Ascending aorta (tissue), 2 donors: ENCODE measurements around the gene PPBP. TPM values are rescaled to one million over a fixed set of nuclear protein-coding genes. Genes with fewer than 3 reads are reported as not detected.

Experiments used
- DNase-seq, 2 donors: peaks; one replicate each; pipeline ENCODE4 v3.0.0-alpha.2; 2019; ENCODE audit warnings: low spot score in 2 of 2
- H3K27ac ChIP-seq, 2 donors: fragments of 200-600 bp; sonication (generic); one replicate each; pipeline ENCODE4 v1.5.1; 2016 to 2017; ENCODE audit warnings: mild to moderate bottlenecking in 1 of 2
- H3K27me3 ChIP-seq: fragments of 200-600 bp; sonication (generic); one replicate; pipeline ENCODE4 v1.5.1; 2017
- H3K36me3 ChIP-seq, 2 donors: fragments of 200-600 bp; sonication (generic); one replicate each; pipeline ENCODE4 v1.5.1; 2016
- H3K4me1 ChIP-seq, 2 donors: fragments of 200-600 bp; sonication (generic); one replicate each; pipeline ENCODE4 v1.5.1; 2016 to 2017; ENCODE audit warnings: mild to moderate bottlenecking in 1 of 2
- H3K4me3 ChIP-seq, 2 donors: fragments of 200-600 bp; sonication (generic); one replicate each; pipeline ENCODE4 v1.5.1; 2016 to 2017; ENCODE audit warnings: mild to moderate bottlenecking in 1 of 2
- H3K9me3 ChIP-seq, 2 donors: fragments of 200-600 bp; sonication (generic); one replicate each; pipeline ENCODE4 v1.5.1; 2016
- intact Hi-C: fragments of 100-400 bp; cut with DNase I; formaldehyde crosslinking; loops from one replicate; pipeline ENCODE4 v1.15.1; 2023
- total RNA-seq: library from RNA; depleted of rRNA; stranded (reverse); fragments of >200 nt; gene quantifications from one replicate; pipeline ENCODE4 v1.1.0, GENCODE V29; 2016
- TF ChIP-seq, protein P1 (sequence below), 3 experiments: fragments of 200-600 bp in 2 of 3; fragments of 450-650 bp in 1 of 3; sonication (generic) in 2 of 3; IDR thresholded peaks; one replicate each; pipeline ENCODE4 v1.5.1; 2016 to 2019; ENCODE audit warnings: antibody characterized with exemption in 3 of 3, mild to moderate bottlenecking in 1 of 3, moderate library complexity in 1 of 3

The PPBP gene
- total RNA-seq, 1 donor from 2014 or later, result not detected

DNA sequence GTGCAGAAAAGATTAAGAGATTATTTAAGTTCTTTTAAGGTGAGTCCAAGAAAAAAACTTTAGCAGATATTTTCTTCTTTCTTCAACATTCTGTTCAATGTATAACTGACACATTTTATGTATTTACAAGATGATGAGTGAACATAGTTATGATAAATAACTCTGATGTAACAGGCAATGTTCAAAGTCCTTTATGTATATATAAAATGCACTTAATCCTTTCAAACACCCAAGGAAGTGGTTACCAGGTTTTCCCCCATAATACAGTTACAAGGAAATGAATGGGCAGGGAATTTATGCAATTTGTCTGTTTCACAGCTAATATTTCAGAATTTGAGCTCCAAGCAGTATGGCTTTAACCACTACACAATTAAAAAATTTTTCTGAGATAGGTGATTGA, 42.3 kb upstream of the PPBP start:
- H3K36me3 ChIP-seq, result no peaks in the 10 kb centered on the region
- TF ChIP-seq, protein P1, sequence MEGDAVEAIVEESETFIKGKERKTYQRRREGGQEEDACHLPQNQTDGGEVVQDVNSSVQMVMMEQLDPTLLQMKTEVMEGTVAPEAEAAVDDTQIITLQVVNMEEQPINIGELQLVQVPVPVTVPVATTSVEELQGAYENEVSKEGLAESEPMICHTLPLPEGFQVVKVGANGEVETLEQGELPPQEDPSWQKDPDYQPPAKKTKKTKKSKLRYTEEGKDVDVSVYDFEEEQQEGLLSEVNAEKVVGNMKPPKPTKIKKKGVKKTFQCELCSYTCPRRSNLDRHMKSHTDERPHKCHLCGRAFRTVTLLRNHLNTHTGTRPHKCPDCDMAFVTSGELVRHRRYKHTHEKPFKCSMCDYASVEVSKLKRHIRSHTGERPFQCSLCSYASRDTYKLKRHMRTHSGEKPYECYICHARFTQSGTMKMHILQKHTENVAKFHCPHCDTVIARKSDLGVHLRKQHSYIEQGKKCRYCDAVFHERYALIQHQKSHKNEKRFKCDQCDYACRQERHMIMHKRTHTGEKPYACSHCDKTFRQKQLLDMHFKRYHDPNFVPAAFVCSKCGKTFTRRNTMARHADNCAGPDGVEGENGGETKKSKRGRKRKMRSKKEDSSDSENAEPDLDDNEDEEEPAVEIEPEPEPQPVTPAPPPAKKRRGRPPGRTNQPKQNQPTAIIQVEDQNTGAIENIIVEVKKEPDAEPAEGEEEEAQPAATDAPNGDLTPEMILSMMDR (IDR thresholded peaks at IDR 0.05), result no peak
- no peaks in the 10 kb centered on the region for H3K27me3 ChIP-seq
- H3K4me1 ChIP-seq, result no peaks in the 10 kb centered on the region
- no peak overlapping the region for H3K4me3 ChIP-seq
- no peak for DNase-seq
- intact Hi-C loops, result no loop called here
- H3K27ac ChIP-seq, result no peak overlapping the region
- no peaks in the 10 kb centered on the region for H3K9me3 ChIP-seq

DNA sequence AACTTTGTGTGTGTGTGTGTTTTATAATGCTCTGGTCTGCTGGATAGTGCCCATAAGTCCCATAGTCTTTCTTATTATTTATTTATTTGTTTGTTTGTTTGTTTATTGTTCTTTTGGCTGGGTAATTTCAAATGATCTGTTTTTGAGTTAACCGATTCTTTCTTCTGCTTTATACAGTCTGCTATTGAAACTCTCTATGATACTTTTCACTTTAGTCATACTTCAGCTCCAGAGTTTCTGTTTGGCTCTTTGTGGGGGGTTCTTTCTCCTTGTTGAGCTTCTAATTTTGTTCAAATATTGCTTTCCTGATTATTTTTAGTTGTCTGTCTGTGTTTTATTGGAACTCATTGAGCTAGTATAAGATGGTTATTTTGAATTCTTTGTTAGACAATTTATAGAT, 40.5 kb upstream of the PPBP start:
- DNase-seq, result no peak
- no peaks in the 10 kb centered on the region for H3K4me1 ChIP-seq
- H3K27ac ChIP-seq, result no peak overlapping the region
- no peak overlapping the region for H3K4me3 ChIP-seq
- H3K36me3 ChIP-seq, result no peaks in the 10 kb centered on the region
- no peaks in the 10 kb centered on the region for H3K27me3 ChIP-seq
- no peaks in the 10 kb centered on the region for H3K9me3 ChIP-seq
- intact Hi-C loops, result no loop called here
- TF ChIP-seq, protein P1 (IDR thresholded peaks at IDR 0.05), result no peak

DNA sequence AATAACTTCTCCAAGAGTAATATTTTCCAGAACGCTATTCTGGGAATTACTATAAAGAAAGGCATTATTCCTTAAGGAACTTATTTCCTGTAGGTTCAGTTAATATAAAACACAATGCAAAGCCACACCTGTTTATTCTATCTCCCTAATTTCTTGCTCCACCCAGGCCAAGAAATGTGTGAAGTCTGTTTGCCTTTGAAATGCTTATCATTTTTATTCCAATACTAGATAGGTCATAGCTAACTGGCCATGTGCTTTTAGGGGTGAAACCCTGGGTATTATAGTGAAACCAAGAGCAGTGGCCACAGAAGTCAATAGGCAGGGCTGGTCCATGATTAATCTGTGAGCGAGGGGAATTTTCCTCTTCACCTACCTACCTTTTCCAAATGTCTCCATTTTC, 35.7 kb upstream of the PPBP start:
- no peaks in the 10 kb centered on the region for H3K4me1 ChIP-seq
- H3K9me3 ChIP-seq, result no peaks in the 10 kb centered on the region
- intact Hi-C loops, result no loop called here
- no peaks in the 10 kb centered on the region for H3K27me3 ChIP-seq
- TF ChIP-seq, protein P1 (IDR thresholded peaks at IDR 0.05), result no peak
- H3K4me3 ChIP-seq, result no peak overlapping the region
- no peak overlapping the region for H3K27ac ChIP-seq
- DNase-seq, result no peak
- H3K36me3 ChIP-seq, result no peaks in the 10 kb centered on the region

DNA sequence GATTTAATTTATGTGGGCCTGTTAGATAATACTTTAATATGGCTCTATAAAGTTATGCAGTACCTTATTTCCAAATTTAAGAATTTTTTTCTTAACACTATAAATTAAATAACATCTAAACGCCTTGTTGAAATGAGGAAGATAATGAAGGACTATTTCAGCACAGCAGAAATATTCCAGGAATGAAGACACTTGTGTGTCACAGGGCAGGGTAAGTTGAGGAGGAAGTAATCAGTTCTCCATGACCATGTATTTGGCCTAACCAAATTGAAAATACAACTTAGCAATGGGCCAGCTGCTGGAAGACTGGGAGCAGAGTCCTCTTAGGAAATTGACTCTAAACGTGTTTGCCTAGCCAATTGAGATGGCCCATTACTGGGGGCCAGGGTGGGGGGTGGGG, 33.6 kb upstream of the PPBP start:
- Histone ChIP-seq H3K4me1 (no peaks in the 10 kb centered on the region), H3K27me3 (no peaks in the 10 kb centered on the region), H3K27ac (no peak overlapping the region), H3K4me3 (no peak overlapping the region), H3K9me3 (no peaks in the 10 kb centered on the region), H3K36me3 (no peaks in the 10 kb centered on the region)
- intact Hi-C loops, result no loop called here
- TF ChIP-seq, protein P1 (IDR thresholded peaks at IDR 0.05), result no peak
- no peak for DNase-seq

DNA sequence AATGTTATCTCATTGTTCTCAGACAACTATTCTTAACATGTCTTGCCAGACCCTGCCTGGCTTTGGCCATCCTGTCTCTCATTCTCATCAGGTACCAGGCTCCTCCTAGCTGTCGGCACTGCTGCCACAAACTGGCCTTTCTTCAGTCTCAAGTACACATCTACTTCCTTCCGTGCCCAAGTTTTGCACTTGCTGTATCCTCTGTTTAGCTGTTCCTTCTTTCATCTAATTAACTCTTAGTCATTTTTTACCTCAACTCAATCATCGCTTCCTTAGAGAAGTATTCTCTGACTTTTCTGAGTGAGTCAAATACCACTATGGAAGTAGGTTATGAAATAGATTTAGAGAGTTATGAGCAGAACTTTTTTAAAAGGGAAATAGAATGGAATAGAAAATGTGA, 30.8 kb upstream of the PPBP start:
- no peak overlapping the region for H3K4me3 ChIP-seq
- intact Hi-C loops, result no loop called here
- TF ChIP-seq, protein P1 (IDR thresholded peaks at IDR 0.05), result no peak
- H3K27ac ChIP-seq, result no peak overlapping the region
- H3K4me1 ChIP-seq, result no peaks in the 10 kb centered on the region
- no peaks in the 10 kb centered on the region for H3K9me3 ChIP-seq
- H3K36me3 ChIP-seq, result no peaks in the 10 kb centered on the region
- no peaks in the 10 kb centered on the region for H3K27me3 ChIP-seq
- no peak for DNase-seq

DNA sequence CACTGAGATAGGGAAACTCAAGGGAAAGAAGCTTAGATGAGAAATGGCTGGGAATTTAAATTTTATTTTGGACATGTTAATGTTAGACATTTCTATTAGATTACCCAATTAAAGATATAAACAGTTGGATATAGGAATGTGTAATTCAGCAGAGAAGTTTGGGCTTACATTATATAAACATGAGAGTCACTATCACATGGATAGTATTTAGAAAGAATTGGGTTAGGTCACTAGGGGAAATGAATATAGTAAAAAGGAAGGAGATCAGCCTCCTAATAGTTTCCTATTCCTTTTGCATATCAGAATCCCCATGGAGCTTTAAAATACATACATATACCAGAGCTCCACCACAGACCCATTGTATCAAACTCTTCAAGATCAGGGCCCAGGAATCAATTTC, 30.1 kb upstream of the PPBP start:
- TF ChIP-seq, protein P1 (IDR thresholded peaks at IDR 0.05), result no peak
- Histone ChIP-seq H3K27me3 (no peaks in the 10 kb centered on the region), H3K4me3 (no peak overlapping the region), H3K4me1 (no peaks in the 10 kb centered on the region), H3K36me3 (no peaks in the 10 kb centered on the region), H3K27ac (no peak overlapping the region), H3K9me3 (no peaks in the 10 kb centered on the region)
- intact Hi-C loops, result no loop called here
- no peak for DNase-seq
